GM18526 (cell line): ENCODE measurements around the gene TCP11L1.

Source experiments
- POLR2A ChIP-seq: IDR thresholded peaks from 3 replicates; pipeline ENCODE4 v1.6.1; 2011; ENCODE audit not compliant: insufficient read length; ENCODE audit errors: extremely low read depth

The TCP11L1 gene

DNA sequence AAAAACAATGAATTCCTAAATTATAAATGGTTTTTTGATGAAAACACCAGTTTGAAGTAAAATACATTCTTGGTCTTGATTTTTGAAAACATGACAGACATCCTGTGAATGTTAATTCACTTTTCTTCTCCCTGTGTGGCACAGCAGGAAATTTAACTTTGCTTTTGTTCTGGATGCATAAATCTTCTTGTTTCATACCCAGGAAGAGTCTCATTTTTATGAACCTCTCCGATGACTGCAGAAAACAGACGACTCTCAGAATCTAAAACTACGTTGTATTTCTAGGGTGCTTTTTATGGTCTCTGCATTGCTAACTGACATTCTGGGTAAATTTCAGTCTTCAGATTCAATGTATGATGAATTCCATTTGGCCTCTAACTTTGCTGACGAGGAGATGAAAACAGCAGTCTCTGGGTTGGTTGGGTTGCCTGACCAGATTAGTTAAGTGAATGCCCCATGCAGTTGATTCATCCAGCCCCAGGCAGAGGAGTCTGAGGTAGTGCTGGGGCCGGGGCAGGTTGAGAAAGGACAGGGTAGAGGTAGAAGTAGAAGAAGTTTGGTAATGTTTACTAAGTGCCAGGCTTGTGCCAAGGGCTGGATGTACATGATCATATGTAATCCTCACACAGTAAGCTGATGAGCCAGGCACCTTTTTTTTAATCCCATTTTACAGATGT, 20.1 kb downstream of the TCP11L1 start:
- TF ChIP-seq POLR2A: no peak

DNA sequence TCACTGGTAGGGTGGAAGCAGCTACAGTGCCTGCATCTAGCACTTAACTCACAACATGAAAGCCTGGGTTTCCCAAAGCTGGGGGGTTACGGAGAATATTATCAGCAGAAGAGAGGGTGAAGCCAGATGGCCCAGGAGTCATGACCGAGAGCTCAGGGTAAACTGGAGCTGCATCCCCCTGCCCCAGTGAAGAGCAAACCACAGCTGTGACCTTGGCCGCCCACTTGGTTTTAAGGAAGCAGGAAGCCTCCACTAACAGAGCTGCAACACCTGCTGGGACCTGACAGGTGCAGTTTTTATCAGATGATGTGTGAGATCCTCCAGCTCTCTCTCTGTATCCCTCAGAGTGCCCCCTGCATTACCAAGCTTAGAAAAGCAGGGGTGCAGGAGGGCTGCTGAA, 20.9 kb downstream of the TCP11L1 start:
- TF ChIP-seq POLR2A: no peak

DNA sequence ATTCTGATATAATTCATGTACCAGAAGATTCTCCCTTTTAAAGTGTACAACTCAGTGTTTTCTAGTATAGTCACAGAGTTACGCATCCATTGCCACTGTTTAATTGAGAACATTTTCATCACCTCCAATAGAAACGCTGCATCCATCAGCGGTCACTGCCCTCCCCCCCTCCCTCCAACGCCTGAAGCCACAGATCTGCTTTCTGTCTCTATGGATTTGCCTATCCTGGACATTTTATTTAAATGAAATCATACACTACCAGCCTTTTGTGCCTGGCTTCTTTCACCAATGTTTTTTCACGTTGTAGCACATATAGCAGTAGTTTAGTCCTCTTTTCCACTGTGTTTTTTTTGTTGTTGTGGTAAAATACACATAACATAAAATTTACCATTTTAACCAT, 22.8 kb downstream of the TCP11L1 start:
- TF ChIP-seq POLR2A: no peak

DNA sequence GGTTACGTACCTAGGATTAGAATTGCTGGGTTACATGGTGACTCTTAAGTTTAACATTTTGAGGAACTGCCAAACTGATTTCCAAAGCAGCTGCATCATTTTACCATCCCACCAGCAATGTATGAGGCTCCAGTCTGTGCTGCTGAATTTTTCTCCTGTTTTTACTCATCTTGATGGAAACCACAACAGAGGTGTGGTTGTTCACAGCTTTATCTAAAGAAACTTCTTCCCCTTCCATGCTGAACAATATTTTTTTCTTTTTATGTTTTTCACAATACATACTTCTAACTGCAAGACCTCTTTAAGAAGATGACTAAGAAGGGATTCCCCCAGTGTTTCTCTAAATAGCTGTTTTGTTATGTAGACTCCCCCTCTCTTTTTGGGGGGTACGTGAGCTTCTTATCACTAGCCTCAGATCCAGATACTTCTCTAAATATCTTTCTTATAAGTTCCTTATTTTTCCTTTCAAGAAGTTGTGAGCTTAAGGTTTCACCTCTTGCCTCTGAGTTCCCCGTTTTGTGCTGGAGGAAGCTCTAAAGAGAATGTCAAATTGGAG, 24.0 kb downstream of the TCP11L1 start:
- TF ChIP-seq POLR2A: no peak

DNA sequence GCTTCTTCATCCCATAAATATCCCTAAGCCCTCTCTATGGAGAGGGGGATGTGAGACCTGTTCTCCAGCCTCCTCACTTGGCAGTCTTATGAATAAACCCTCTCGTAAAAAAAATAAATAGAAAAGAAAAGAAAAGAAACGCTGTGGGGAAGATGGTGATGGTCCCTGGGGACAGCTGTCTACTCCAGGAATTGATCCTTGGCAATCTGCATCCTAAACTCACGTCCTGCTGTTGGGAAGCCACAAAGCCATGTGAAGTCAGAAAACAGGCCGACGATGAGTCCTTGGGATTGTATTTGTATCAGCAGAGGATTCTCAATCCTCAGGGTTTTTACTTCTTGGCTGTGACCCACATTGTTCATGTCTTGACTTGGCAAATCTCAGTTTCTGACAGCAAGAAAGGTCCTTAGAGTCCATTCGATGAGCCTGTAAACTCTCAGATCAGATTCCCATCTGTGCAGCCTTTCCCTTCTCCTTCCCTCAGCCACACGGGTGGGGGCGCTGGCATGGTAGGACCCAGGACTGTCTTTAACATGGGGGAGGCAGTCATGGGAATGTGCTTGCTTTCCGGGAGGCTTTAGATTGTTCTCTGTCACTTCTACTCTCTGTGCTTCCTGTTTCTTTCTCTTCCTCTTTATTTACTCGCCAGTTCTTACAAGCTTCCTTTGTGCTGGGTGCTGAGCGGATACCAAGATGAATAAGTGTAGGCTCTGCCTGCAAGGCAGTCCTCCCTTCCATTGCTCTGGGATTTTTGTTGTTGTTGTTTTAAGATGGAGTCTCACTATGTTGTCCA, 24.9 kb downstream of the TCP11L1 start:
- no peak for TF ChIP-seq POLR2A

DNA sequence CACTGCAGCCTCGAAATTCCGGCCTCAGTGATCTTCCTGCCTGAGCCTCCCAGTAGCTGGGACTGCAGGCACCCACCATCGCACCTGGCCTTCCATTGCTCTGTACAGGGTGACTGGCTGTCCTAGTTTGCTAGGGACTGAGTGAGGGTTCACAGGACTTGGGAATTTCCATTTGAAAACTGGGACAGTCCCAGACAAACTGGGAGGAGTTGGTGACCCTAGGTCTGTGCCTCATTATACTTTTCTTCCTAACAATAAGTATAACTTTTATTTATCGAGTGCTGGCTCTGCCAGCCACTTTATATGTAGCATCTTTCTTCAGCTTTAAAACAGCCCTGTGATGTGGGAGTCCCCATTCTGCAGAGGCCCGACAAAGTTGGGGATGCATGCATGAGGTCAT, 25.5 kb downstream of the TCP11L1 start:
- TF ChIP-seq POLR2A: no peak

DNA sequence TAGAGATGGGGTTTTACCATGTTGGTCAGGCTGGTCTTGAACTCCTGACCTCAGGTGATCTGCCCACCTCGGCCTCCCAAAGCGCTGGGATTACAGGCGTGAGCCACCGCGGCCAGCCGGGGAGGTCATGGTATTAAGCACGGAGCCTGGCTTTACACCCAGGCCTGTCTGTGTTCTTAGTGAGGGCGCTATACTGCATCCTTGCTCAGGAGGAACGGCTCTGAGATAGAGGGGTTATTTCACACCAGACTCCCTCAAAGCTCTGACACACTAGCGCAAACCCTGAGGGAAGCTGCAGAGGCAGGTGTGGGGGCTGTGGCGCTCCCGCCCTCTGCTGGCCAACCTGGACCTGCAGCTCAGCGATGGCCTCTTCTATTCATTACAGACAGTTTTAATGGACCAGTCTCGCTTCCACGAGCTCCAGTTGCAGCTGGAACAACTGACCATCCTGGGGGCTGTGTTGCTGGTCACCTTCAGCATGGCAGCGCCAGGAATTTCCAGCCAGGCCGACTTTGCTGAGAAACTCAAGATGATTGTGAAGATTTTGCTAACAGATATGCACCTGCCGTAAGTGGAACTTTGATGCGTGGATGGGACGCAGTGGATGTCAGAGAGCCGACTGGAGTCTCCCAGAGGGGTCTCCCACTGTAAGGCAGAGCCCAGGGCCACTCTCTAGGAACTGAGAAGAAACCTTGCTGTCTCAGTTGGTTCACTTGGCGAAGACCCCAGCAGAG, 26.2 kb downstream of the TCP11L1 start:
- no peak for TF ChIP-seq POLR2A

DNA sequence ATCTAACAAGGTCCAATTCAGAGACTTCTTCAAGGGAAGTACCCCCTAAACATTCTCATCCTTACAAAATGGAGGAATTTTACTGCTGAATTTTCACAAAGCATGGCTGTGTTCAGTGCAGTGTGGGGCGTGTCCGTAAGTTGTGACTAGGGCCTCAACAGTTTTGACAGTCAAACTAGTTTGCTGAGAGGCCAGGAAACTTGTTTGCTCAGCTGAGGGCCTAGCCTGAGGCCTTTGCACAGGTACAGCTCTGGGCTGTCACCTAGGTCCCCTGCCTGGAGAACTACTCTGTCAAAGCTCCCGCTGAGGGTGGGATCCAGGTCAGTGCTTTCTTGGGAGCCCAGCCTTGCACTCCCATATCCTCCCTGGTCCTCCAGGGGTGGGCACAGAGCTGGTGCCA, 27.9 kb downstream of the TCP11L1 start:
- TF ChIP-seq POLR2A: no peak

DNA sequence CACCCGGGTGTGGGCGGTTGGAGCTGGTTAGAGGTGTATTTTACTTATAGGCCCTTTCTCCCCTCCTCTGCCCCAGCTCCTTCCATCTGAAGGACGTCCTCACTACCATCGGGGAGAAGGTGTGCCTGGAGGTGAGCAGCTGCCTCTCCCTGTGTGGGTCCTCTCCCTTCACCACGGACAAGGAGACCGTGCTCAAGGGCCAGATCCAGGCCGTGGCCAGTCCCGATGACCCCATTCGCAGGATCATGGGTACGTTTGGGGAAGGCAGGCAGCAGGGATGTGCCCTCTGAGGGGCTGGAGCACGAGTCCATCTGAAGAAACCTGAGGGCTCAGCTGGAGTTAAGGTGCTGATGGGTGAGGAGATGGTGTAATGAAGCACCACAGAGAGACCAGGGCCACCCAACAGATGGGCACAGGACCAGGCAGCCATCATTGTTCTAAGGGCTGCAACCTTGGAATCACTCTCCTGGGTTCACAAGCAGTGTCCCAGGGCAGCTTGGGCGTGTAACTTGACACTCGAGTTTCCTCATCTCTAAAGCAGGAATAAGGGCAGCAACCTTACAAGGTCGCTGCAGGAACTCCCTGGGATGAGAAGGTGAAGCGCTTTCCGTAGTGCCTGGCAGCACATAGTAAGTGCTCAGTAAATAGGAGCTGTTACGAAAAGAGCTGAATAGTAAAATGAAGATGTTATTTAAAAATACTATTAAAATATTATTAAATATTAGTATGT, 29.4 kb downstream of the TCP11L1 start:
- no peak for TF ChIP-seq POLR2A

DNA sequence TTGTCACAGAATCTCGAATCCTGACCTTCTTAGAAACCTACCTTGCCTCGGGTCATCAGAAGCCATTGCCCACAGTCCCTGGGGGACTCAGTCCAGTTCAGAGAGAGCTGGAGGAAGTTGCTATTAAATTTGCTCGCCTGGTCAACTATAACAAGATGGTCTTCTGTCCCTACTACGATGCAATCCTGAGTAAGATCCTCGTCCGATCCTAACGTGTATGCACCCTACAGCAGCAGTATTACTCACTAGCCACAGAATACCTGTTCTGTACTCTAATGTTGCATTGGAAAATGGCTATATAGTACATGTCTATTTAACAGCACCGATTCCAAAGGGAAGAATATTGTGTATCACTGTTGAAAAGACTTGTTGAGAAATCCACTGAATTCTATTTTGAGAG, 33.1 kb downstream of the TCP11L1 start:
- TF ChIP-seq POLR2A: no peak

DNA sequence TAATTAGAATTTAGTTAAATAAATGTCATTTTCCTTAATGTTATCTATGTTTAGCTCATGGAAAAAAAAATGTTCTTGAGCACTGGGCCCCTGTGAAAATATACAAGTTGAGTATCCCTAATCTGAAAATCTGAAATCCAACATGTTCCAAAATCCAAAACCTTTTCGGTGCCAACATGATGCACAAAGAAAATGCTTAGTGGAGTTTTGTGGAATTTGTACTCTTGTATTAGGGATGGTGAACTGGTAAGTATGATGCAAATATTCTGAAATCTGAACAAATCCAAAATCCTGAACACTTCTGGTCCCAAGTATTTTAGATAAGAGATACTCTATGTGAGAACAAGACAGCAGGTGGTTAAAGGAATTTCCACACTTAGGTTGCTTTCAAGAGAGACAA, 44.5 kb downstream of the TCP11L1 start:
- TF ChIP-seq POLR2A: no peak

DNA sequence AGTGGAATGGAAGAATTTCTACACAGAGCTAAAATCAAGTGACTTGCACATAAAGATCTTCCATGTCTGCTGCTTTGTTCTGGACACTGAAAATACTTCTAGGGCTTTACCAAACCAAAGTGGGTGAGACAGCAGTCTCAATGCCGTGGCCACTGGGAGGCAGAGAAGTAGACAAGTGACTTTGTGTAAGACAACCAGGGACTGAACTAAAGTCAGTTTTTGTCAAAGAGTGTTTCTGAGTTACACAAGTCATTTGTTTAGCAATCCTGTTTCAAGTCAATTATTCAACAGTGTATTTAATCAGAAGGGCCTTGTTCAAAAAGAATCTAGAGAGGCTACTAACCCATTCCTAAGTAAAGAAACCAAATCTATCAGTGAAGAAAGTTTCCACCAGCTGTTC, 46.6 kb downstream of the TCP11L1 start:
- no peak for TF ChIP-seq POLR2A

DNA sequence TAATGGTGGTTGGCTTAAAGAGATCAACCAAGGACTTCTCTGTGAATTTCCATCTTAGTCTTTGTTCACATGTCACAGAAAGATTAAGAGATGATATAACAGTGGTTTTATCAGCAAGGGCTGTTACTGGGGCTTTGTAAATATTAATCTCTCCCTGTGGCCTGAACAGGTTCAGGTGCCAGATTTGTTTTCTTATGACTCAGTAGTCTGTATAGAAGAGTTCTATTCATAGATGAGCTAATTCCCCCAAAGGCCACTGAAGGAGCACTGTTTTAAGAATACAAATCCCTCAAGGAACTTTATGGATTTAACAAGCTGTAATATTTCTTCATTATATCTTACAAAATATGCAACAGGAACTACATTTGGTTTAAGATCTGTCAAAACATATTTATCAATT, 50.4 kb downstream of the TCP11L1 start:
- TF ChIP-seq POLR2A: no peak

DNA sequence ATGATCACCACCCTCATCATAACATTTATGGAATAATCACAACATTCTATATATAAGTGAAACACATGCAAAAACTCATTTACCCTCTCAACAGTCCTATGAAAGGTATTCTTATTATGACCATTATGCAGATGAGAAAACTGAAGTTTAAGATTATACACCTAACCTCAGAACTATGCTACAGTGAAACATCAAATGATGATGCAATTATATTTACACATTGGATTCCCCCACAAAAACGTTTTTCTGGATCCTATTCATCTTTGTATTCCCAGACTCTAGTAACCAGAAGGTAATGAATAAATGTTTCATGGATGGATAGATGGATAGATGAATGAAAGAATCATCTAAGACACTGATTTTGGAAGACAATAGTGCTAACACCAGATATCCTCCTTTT, 54.8 kb downstream of the TCP11L1 start:
- no peak for TF ChIP-seq POLR2A

DNA sequence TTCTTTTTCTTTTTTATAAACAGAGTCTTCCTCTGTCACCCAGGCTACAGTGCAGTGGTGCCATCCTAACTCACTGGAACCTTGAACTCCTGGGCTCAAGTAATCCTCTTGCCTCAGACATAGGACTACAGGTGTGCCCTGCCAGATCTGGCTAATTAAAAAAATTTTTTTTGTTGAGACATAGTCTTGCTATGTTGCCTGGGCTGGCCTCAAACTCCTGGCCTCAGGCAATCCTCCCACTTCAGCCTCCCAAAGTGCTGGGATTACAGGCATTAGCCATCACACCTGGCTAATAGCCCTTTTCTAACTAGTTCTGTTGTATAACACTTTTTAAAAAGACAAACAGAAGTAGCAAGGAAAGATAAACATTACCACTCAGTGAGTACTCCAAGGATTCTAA, 64.5 kb downstream of the TCP11L1 start:
- no peak for TF ChIP-seq POLR2A

DNA sequence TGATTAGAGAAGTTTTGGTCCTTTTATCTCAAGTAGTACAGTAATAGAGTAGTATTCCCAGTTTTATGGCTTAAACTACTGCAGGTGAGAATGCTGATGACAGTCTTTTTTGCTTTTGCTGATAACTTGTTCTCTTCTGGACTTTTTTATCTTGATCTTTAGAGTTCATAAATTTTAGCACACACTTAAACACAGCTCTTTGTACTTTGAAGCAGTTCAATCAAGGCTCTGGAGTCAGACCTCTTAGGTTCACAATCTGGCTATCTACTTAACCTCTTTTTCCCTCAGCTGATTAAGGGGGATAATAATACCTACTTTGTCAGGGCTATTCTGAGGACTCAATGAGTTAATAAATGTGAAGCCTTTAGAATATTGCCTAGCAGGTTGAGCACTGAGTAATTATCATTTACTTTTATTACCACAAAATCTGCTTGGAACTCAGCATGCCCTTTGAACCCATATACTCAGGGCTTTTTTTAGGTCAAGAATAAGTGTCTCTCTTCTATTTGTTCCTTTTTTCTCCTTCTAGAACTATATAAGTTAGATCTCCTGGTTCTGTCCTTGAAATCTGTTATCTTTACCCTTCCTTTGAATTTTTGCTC, 70.0 kb downstream of the TCP11L1 start:
- TF ChIP-seq POLR2A: no peak
